ENCODE results near the gene FLNB. TPM values are rescaled to one million over a fixed set of nuclear protein-coding genes. Genes with fewer than 3 reads are reported as not detected.

Gene FLNB
- total RNA-seq, 1 donor from 2014 or later, result 34.8 TPM

DNA sequence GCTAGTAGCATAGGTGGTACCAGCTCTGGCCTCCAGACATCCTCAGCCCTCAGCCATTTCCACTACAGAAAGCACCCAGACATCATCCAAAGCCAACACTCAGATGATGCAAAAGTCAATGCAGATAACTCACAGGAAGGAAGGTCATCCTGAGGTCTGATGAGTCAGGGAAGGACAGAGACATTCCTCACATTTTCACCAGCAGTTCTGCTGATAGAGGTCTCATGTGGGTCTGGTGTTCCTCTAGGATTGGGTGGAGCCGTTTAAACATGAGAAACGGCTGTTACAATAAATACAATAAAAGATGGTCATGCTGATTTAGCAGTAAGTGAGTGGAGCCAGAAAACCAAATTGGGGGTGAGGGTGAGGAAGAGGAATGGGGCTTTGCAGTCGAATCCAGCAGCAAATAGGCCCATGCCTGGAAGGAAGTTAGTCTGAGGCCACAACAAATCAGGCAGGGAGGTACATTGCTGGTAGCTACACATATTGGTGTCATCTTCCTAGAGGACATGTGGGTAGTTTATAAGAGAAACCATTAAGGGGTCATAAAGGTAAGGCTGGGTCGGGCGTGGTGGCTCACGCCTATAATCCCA lies 33.3 kb upstream of the FLNB start:
- H3K27ac ChIP-seq (replicated peaks), result peak overlapping the region; percentile 60
- intact Hi-C loops (cut with micrococcal nuclease), result no loop called here
- no peaks in the 10 kb centered on the region for H3K9me3 ChIP-seq (replicated peaks)
- TF ChIP-seq, protein P1, sequence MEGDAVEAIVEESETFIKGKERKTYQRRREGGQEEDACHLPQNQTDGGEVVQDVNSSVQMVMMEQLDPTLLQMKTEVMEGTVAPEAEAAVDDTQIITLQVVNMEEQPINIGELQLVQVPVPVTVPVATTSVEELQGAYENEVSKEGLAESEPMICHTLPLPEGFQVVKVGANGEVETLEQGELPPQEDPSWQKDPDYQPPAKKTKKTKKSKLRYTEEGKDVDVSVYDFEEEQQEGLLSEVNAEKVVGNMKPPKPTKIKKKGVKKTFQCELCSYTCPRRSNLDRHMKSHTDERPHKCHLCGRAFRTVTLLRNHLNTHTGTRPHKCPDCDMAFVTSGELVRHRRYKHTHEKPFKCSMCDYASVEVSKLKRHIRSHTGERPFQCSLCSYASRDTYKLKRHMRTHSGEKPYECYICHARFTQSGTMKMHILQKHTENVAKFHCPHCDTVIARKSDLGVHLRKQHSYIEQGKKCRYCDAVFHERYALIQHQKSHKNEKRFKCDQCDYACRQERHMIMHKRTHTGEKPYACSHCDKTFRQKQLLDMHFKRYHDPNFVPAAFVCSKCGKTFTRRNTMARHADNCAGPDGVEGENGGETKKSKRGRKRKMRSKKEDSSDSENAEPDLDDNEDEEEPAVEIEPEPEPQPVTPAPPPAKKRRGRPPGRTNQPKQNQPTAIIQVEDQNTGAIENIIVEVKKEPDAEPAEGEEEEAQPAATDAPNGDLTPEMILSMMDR (IDR thresholded peaks at IDR 0.05; ENCODE audit: borderline replicate concordance), result no peak
- no peaks in the 10 kb centered on the region for H3K36me3 ChIP-seq
- no peak for DNase-seq
- H3K4me3 ChIP-seq, result no peak overlapping the region
- no peaks in the 10 kb centered on the region for H3K27me3 ChIP-seq (ENCODE audit: low read depth)
- H3K4me1 ChIP-seq, result peaks cover 64% of the 10 kb centered on the region

DNA sequence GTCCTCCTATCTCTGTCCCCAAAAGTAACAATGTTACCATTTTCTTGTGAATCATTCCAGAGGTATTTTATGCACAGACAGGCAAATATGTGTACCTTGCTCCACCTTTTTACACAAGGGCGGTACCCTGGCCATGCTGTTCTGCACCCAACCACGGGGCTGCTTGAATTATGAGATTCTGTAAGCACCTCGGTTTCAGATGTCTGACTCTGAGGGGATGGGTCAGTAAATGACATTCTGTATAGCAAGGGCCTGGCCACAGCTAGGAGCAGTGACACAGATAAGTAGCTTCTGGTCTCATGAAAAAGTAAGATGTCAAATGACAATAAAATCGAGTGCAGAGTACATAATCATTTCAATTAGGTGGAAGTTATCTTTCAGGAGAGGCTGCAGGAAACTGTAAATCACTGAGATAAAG lies 30.4 kb upstream of the FLNB start:
- no peak for DNase-seq
- H3K27ac ChIP-seq (replicated peaks), result peak overlapping the region; percentile 65
- intact Hi-C loops (cut with micrococcal nuclease), result no loop called here

GRCh38 chr3:57978316-57978715 lies 29.9 kb upstream of the FLNB start:
- peaks cover 41% of the 10 kb centered on the region for H3K4me1 ChIP-seq
- DNase-seq, result no peak
- TF ChIP-seq, protein P1 (IDR thresholded peaks at IDR 0.05; ENCODE audit: borderline replicate concordance), result no peak

More for the DNA sequence above, 30.4 kb upstream of the FLNB start:
- peaks cover 40% of the 10 kb centered on the region for H3K4me1 ChIP-seq
- H3K4me3 ChIP-seq, result no peak overlapping the region
- H3K9me3 ChIP-seq (replicated peaks), result no peaks in the 10 kb centered on the region
- TF ChIP-seq, protein P1 (IDR thresholded peaks at IDR 0.05; ENCODE audit: borderline replicate concordance), result no peak
- H3K27me3 ChIP-seq (ENCODE audit: low read depth), result no peaks in the 10 kb centered on the region
- no peaks in the 10 kb centered on the region for H3K36me3 ChIP-seq

DNA sequence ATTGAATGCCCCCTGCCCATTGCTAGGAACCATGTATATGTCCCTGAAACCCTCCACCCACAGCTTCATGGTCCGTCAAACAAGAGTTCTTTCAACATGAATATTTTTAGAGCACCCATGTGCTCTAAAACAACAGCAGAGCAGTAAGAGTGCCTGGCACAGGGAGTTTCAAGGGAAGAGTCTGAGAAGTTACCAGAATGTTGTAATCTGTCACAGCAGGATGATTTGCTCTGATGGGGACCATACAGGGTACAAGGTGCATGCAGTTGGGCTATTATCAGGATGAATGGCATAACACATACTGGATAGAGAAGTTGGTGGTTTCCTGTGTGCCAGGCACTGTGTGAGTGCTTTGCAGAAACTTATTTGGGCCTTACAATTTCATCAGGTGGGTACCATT lies 27.8 kb upstream of the FLNB start:
- no peak overlapping the region for H3K27ac ChIP-seq (replicated peaks)
- intact Hi-C loops (cut with micrococcal nuclease), result no loop called here
- H3K4me1 ChIP-seq, result peaks cover 38% of the 10 kb centered on the region
- no peaks in the 10 kb centered on the region for H3K9me3 ChIP-seq (replicated peaks)
- H3K4me3 ChIP-seq, result no peak overlapping the region
- no peaks in the 10 kb centered on the region for H3K27me3 ChIP-seq (ENCODE audit: low read depth)
- no peak for DNase-seq
- H3K36me3 ChIP-seq, result no peaks in the 10 kb centered on the region
- TF ChIP-seq, protein P1 (IDR thresholded peaks at IDR 0.05; ENCODE audit: borderline replicate concordance), result no peak

More at GRCh38 chr3:57978316-57978715, 29.9 kb upstream of the FLNB start:
- Histone ChIP-seq H3K4me3 (no peak overlapping the region), H3K27me3 (ENCODE audit: low read depth) (no peaks in the 10 kb centered on the region), H3K9me3 (replicated peaks) (no peaks in the 10 kb centered on the region), H3K36me3 (no peaks in the 10 kb centered on the region), H3K27ac (replicated peaks) (peak overlapping the region; percentile 65)
- intact Hi-C loops (cut with micrococcal nuclease), result no loop called here

- H3K9me3 ChIP-seq (replicated peaks), result no peaks in the 10 kb centered on the region
- TF ChIP-seq, protein P1 (IDR thresholded peaks at IDR 0.05; ENCODE audit: borderline replicate concordance), result no peak
- DNase-seq, result no peak
- intact Hi-C loops (cut with micrococcal nuclease), result no loop called here
- H3K27me3 ChIP-seq (ENCODE audit: low read depth), result no peaks in the 10 kb centered on the region
- no peak overlapping the region for H3K4me3 ChIP-seq
- no peaks in the 10 kb centered on the region for H3K36me3 ChIP-seq
- H3K27ac ChIP-seq (replicated peaks), result no peak overlapping the region
- peaks cover 38% of the 10 kb centered on the region for H3K4me1 ChIP-seq
Measured at GRCh38 chr3:57981483-57982087, 26.6 kb upstream of the FLNB start.

All from left ventricle myocardium inferior (tissue), 1 donor.